AML-193 (cell line): ENCODE results near the gene SH2D7.
"Not testable (repeated sequence)": the region's sequence is repeated elsewhere in the genome, so short reads cannot be mapped to it uniquely, and the experiment has no call there.

Source experiments
- DNase-seq, 2 experiments: peaks; one replicate each; lab custom pipeline; 2025; lab: John Stamatoyannopoulos, UW

The SH2D7 gene

GRCh38 chr15:78142332-78142731 is 50.0 kb downstream of the SH2D7 start:
- no peak for DNase-seq

DNA sequence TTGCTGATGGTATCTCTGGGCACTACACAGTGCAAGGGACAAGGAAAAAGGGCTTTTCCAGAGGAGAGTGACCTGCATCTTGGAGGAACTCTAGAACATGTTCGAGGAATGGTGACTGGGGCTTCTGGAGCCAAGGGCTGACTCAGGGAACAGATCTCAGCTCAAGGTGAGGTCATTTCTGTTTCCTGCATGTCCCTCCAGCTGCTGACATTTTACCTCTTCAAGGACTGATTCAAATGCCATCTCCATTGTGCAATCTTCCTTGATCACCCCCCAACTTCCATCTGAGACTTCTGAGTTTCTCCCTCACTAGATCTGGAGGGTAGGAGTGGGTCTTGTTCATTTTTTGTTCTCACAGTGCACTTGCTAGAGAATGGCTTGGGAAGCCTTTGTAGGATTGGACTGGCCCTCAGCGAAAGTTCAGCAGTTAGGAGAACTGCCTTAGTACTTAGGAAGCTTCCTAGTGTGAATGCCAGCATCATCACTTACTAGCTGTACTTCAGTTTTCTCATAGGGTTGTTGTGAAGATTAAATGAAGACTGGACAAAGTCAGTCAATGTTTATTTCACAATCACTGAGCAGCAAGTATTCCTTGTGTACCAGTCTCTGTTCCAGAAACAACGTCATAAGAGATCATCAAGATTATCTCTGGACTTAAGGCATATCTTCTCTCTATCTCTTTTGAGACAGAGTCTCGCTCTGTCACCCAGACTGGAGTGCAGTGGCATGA is 54.2 kb downstream of the SH2D7 start:
- DNase-seq: no peak

DNA sequence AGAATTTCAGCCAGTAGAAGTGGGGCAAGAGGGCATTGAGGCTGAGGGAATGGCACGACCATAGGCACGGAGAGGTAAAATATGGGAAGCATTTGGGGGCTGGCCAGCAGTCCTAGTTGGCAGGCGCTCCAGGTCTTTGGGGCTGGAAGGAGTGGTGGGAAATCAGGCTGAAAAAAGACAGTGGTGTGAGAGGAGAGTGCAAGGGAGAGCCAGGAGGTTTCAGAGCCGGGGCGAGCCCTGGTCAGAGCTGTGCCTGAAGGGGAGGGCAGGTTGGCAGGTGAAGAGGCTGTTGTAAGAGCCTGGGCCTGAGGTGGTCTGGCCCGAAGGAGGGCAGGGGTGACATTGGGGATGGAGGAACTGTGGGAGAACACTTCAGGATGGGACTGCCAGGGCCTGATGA is 55.2 kb downstream of the SH2D7 start:
- DNase-seq: no peak

DNA sequence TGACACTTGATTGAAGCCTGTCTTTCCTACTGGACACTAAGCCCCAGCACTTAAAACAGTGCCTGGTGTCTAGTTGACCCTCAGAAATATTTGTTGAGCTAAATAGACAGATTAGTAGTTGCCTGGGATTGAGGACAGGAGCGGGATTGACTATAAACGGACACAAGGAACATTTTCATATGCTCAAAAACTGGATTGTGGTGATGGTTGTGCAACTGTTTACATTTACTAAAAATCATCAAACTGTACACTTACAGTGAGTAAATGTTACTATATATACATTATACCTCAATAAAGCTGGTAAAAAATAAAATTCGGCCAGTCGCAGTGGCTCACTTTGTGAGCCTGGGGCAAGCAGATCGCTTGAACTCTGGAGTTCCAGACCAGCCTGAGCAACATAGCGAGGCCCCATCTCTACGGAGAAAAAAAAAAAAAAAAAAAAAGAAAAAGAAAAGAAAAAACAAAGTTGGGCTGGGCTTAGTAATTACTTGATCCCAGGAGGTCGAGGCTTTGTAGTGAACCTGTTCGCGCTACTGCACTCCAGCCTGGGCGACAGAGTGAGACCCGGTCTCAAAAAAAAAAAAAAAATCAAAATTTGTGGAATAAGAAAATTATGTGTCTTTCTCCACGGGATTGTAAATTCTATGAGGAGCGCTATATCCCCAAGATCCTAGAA is 56.2 kb downstream of the SH2D7 start:
- DNase-seq: no peak

GRCh38 chr15:78149068-78149804 is 56.9 kb downstream of the SH2D7 start, which contains the start of gene IDH3A:
Gene IDH3A (plus strand): TSS chr15:78149362. CDS start chr15:78149404, 42 bp downstream.
- DNase-seq: peak; percentile 88 to 93

DNA sequence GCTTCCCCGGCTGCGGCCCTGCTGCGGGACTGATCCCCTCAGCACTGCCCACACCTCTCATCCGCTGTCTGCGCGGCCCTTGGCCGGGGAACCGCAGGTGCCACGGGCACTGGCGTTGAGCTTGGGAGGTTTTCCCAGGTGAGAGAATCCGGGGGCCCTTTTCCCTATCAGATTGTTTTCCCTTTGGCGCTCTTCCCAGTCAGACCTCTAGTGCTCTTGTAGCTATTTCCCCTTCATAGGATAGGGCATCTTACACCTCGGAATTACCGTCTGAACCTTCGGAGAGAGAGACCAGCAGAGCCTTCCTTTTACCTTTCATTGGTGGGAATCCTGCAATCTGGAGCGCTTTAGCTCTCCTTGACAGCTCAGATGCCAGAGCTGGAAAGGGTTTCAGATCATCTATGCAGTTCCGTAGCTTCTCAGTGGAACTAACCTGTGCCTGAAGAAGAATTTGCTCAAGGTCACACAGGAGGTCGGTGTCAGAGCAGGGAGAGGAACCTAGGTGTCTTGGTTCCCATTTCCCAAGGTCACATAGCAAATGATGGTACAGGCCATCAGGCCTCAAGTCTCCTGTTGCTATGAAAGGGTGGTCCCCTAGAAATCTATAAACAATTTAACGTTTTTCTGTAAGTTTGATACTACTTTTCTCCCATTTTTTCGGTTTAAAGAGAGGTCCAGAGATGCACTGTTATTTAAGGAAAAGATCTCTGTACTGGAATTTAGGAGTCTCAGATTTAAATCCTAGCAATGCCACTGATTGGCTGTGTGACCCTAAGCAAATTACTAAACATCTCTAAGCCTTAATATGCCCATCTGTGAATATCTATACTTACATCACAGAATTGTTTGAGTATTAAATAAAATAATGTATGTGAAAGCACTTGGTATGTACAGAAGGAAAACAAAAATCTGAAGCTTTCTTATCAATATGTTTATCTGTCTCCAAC is 57.7 kb downstream of the SH2D7 start:
- DNase-seq: no peak

GRCh38 chr15:78151075-78151474 is 58.7 kb downstream of the SH2D7 start:
- DNase-seq: not testable (repeated sequence)
